ENCODE measurements around the gene DLGAP1. TPM values are rescaled to one million over a fixed set of nuclear protein-coding genes. Genes with fewer than 3 reads are reported as not detected.

DLGAP1 gene
- total and polyA plus RNA-seq, 9 donors: 2.0 to 42.7 (median 3.8) TPM

DNA sequence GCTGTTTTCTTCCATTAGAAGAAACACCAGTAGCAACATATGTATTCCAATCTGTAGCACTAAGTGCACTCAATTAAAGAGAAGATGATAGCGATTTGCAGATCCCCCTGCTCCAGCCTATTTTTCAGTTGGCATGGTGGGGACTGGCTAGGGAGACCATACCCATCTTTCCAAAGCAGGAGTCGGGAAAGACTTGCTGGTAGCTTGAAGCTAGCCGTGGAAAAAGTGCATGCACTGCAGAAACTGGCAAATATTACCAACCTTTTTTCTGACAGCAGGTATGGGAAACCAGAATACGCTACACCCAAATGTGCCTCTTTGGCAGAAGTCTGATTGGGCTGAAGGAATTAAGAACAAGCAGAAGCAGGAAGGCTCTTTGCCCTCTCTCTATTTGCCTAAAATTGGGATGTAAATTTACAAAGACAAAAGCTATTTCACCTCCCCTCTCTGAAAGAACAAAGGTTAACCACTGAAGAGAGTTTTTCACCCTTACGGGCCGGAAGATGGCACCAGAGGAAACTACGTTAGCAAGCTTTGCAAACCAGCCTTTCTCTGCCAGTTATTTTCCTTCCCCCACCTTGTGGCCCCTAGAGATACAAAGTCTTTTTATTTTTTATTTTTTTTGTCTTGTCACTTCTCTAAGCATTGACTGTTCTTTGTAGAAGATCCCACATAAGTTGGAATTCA, 273.1 kb downstream of the DLGAP1 start:
- WGBS, 3 donors: 89 to 93% (median 90%) methylated on average over 7 of the region's 7 CpGs
- Histone ChIP-seq H3K4me1 (ENCODE audit: insufficient read depth) (no peaks in the 10 kb centered on the region), H3K9me3 (no peaks in the 10 kb centered on the region), H3K27ac (no peak overlapping the region), H3K27me3 (no peaks in the 10 kb centered on the region), H3K4me3 (no peak overlapping the region), H3K36me3 (no peaks in the 10 kb centered on the region)
- no peak for DNase-seq
- intact Hi-C loops (cut with DNase I): no loop called here
- TF ChIP-seq EP300 (IDR thresholded peaks at IDR 0.05): no peak
- TF ChIP-seq, protein P1, sequence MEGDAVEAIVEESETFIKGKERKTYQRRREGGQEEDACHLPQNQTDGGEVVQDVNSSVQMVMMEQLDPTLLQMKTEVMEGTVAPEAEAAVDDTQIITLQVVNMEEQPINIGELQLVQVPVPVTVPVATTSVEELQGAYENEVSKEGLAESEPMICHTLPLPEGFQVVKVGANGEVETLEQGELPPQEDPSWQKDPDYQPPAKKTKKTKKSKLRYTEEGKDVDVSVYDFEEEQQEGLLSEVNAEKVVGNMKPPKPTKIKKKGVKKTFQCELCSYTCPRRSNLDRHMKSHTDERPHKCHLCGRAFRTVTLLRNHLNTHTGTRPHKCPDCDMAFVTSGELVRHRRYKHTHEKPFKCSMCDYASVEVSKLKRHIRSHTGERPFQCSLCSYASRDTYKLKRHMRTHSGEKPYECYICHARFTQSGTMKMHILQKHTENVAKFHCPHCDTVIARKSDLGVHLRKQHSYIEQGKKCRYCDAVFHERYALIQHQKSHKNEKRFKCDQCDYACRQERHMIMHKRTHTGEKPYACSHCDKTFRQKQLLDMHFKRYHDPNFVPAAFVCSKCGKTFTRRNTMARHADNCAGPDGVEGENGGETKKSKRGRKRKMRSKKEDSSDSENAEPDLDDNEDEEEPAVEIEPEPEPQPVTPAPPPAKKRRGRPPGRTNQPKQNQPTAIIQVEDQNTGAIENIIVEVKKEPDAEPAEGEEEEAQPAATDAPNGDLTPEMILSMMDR (IDR thresholded peaks at IDR 0.05): no peak
- no peak for TF ChIP-seq POLR2A (IDR thresholded peaks at IDR 0.05)

DNA sequence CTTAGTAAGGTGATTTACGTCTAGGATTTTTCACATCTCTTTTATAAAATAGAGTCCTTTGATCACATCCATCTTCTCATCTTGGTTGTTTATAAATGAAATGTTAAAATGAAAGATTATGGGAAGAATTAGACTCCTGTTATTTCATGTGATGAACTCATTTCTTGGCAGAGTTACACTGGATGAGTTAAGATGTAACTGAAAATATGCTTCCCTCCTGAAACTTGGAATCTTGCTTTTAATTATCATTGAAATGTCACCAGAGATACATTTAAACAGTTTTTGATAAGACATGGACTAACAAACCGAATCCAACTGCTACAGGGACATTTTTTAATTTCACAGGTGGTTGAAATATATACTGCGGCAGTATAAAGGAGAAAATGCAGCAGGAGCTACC, 274.0 kb downstream of the DLGAP1 start:
- Histone ChIP-seq H3K27ac (no peak overlapping the region), H3K27me3 (no peaks in the 10 kb centered on the region), H3K4me3 (no peak overlapping the region), H3K36me3 (no peaks in the 10 kb centered on the region), H3K4me1 (ENCODE audit: insufficient read depth) (no peaks in the 10 kb centered on the region), H3K9me3 (no peaks in the 10 kb centered on the region)
- intact Hi-C loops (cut with DNase I): no loop called here
- 33 to 39% (median 38%) methylated on average over 3 of the region's 3 CpGs for WGBS, 3 donors
- DNase-seq: no peak
- TF ChIP-seq, protein P1 (IDR thresholded peaks at IDR 0.05): no peak
- TF ChIP-seq EP300 (IDR thresholded peaks at IDR 0.05) (no peak), POLR2A (IDR thresholded peaks at IDR 0.05) (no peak)

DNA sequence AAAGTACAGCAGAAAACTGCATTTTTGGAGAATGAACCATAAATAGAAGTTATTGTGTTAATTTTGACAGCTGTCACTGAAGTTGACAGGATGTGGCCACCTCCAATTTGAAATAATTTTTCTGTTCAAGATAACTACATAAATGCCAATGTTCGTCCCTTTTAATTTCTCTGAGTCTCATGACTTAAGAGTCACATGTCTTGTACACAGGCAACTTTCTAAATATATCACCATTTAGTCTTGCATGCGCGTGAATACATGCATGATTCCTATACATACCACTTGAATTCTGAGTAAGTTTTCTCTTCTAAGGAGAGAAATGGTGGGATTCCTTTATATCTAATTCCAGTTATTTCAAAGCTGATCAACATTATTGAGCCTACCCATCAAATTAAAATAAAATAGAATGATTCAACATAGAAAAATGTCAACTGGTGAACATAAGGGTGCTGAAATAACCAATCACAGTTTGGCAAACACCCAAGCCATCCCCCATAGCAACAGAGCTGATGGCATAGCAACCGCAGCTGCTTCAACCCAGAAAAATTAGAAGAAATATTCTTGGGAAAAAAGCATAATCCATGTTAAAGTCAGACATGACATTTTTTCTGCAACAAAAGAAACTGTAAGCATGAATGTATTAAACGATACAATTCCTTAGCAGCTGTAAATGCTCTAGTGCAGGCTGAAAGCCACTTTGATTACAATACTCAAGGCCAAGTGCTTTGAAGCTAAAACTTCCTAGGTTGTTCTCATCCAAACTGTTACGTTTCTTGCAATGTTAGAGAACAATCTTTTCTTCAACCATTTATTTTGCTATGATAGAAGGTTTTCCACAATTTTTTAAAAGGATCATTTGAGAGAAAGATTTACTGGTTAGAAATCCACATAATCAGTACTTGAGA, 282.7 kb downstream of the DLGAP1 start:
- no peaks in the 10 kb centered on the region for H3K9me3 ChIP-seq
- H3K4me3 ChIP-seq: no peak overlapping the region
- no peak overlapping the region for H3K27ac ChIP-seq
- no peaks in the 10 kb centered on the region for H3K27me3 ChIP-seq
- no peaks in the 10 kb centered on the region for H3K36me3 ChIP-seq
- DNase-seq: no peak
- no peaks in the 10 kb centered on the region for H3K4me1 ChIP-seq (ENCODE audit: insufficient read depth)
- intact Hi-C loops (cut with DNase I): no loop called here
- 40 to 41% (median 40%) methylated on average over 6 of the region's 6 CpGs for WGBS, 3 donors
- TF ChIP-seq, protein P1 (IDR thresholded peaks at IDR 0.05): no peak
- no peak for TF ChIP-seq POLR2A (IDR thresholded peaks at IDR 0.05)
- TF ChIP-seq EP300 (IDR thresholded peaks at IDR 0.05): no peak

DNA sequence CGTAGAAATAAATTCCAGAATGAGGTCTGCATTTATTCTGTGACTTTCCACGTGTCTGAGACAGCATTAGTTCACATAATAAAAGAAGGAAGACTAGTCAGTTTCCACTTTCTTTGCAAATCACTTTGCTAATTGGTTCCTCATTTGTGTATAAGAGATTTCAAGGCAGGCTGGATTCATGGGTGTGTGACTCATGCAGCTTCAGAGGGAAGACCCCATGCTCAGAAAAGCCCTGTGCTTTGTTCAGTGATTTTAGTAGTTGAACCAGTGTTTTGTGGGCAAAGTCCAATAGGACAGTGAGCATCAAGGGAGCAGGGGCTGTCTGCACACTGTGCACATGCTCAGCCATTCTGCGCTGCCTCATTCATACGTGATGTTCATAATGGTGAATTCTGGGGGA, 297.8 kb downstream of the DLGAP1 start:
- Histone ChIP-seq H3K36me3 (no peaks in the 10 kb centered on the region), H3K4me3 (no peak overlapping the region), H3K27me3 (no peaks in the 10 kb centered on the region), H3K4me1 (ENCODE audit: insufficient read depth) (no peaks in the 10 kb centered on the region), H3K27ac (no peak overlapping the region), H3K9me3 (no peaks in the 10 kb centered on the region)
- DNase-seq: no peak
- WGBS, 3 donors: 75 to 84% (median 77%) methylated on average over 4 of the region's 4 CpGs
- intact Hi-C loops (cut with DNase I): no loop called here
- TF ChIP-seq, protein P1 (IDR thresholded peaks at IDR 0.05): no peak
- TF ChIP-seq EP300 (IDR thresholded peaks at IDR 0.05) (no peak), POLR2A (IDR thresholded peaks at IDR 0.05) (no peak)
